ENCODE results near the gene TGIF2.

- TF ChIP-seq EZH2 (IDR thresholded peaks at IDR 0.05; ENCODE audit: insufficient read depth, poor library complexity, severe bottlenecking) (no peak), EZH2phosphoT487 (IDR thresholded peaks at IDR 0.05; ENCODE audit: insufficient read depth, low read depth) (no peak)
These were observed 45.1 kb upstream of the TGIF2 start for GRCh38 chr20:36528176-36528874.

All from GM23248 (cell line).